ENCODE data around the gene PLD3.

The PLD3 gene

GRCh38 chr19:40389404-40390083 lies 41.0 kb downstream of the PLD3 start:
- no peak overlapping the region for H3K27ac ChIP-seq
- no peak for TF ChIP-seq ZFX (IDR thresholded peaks at IDR 0.05; ENCODE audit: borderline replicate concordance)
- no peak for TF ChIP-seq CTCF (IDR thresholded peaks at IDR 0.05)

- TF ChIP-seq ZFX (IDR thresholded peaks at IDR 0.05; ENCODE audit: borderline replicate concordance) (no peak), CTCF (IDR thresholded peaks at IDR 0.05) (no peak)
- no peak within 1 kb of the TSS for H3K27ac ChIP-seq
Observed at GRCh38 chr19:40390084-40390742, 41.7 kb downstream of the PLD3 start, which contains the start of gene HIPK4. Gene HIPK4 (minus strand): TSS chr19:40390181. CDS start chr19:40389902, 279 bp downstream.

GRCh38 chr19:40392123-40392522 lies 43.6 kb downstream of the PLD3 start:
- no peak overlapping the region for H3K27ac ChIP-seq

GRCh38 chr19:40392894-40393517 lies 44.5 kb downstream of the PLD3 start:
- H3K27ac ChIP-seq = no peak overlapping the region
- TF ChIP-seq CTCF (IDR thresholded peaks at IDR 0.05) (peak; percentile 69), ZFX (IDR thresholded peaks at IDR 0.05; ENCODE audit: borderline replicate concordance) (no peak)

More at GRCh38 chr19:40392123-40392522, 43.6 kb downstream of the PLD3 start:
- TF ChIP-seq ZFX (IDR thresholded peaks at IDR 0.05; ENCODE audit: borderline replicate concordance) (no peak), CTCF (IDR thresholded peaks at IDR 0.05) (no peak)

GRCh38 chr19:40393894-40394815 lies 45.7 kb downstream of the PLD3 start:
- TF ChIP-seq ZFX (IDR thresholded peaks at IDR 0.05; ENCODE audit: borderline replicate concordance) (no peak), CTCF (IDR thresholded peaks at IDR 0.05) (no peak)
- no peak overlapping the region for H3K27ac ChIP-seq

GRCh38 chr19:40394816-40395210 lies 46.3 kb downstream of the PLD3 start:
- TF ChIP-seq CTCF (IDR thresholded peaks at IDR 0.05) (no peak), ZFX (IDR thresholded peaks at IDR 0.05; ENCODE audit: borderline replicate concordance) (no peak)
- H3K27ac ChIP-seq = no peak overlapping the region

Measured in 22Rv1 (cell line).